ENCODE results near the gene SPIN1.

The SPIN1 gene

GRCh38 chr9:88387552-88388202 lies 567 bp upstream of the SPIN1 start:
- DNase-seq (ENCODE audit: low read depth in 4 of 4, low spot score in 1 of 4), result peak in 2 of 4 experiments; percentile 2 to 6

GRCh38 chr9:88388886-88389605 lies 802 bp downstream of the SPIN1 start:
- DNase-seq (ENCODE audit: low read depth in 4 of 4, low spot score in 1 of 4), result peak in 2 of 4 experiments; percentile 12 to 25

GRCh38 chr9:88390371-88390990 lies 2.2 kb downstream of the SPIN1 start:
- no peak for DNase-seq (ENCODE audit: low read depth in 4 of 4, low spot score in 1 of 4)

- no peak for DNase-seq (ENCODE audit: low read depth in 4 of 4, low spot score in 1 of 4)
Observed at GRCh38 chr9:88391236-88391635, 3.0 kb downstream of the SPIN1 start.

- no peak for DNase-seq (ENCODE audit: low read depth in 4 of 4, low spot score in 1 of 4)
Observed at GRCh38 chr9:88391921-88392320, 3.7 kb downstream of the SPIN1 start.

GRCh38 chr9:88392549-88392948 lies 4.3 kb downstream of the SPIN1 start:
- DNase-seq (ENCODE audit: low read depth in 4 of 4, low spot score in 1 of 4), result no peak

- DNase-seq (ENCODE audit: low read depth in 4 of 4, low spot score in 1 of 4), result no peak
Observed at GRCh38 chr9:88396836-88397577, 8.8 kb downstream of the SPIN1 start.

GRCh38 chr9:88398016-88398415 lies 9.8 kb downstream of the SPIN1 start:
- no peak for DNase-seq (ENCODE audit: low read depth in 4 of 4, low spot score in 1 of 4)

GRCh38 chr9:88399966-88400365 lies 11.7 kb downstream of the SPIN1 start:
- no peak for DNase-seq (ENCODE audit: low read depth in 4 of 4, low spot score in 1 of 4)

- no peak for DNase-seq (ENCODE audit: low read depth in 4 of 4, low spot score in 1 of 4)
Observed at GRCh38 chr9:88403340-88403739, 15.1 kb downstream of the SPIN1 start.

- no peak for DNase-seq (ENCODE audit: low read depth in 4 of 4, low spot score in 1 of 4)
Observed at GRCh38 chr9:88406051-88406450, 17.8 kb downstream of the SPIN1 start.

GRCh38 chr9:88411471-88411870 lies 23.2 kb downstream of the SPIN1 start:
- DNase-seq (ENCODE audit: low read depth in 4 of 4, low spot score in 1 of 4), result no peak

- no peak for DNase-seq (ENCODE audit: low read depth in 4 of 4, low spot score in 1 of 4)
Observed at GRCh38 chr9:88414298-88414697, 26.1 kb downstream of the SPIN1 start.

GRCh38 chr9:88418025-88418424 lies 29.8 kb downstream of the SPIN1 start:
- no peak for DNase-seq (ENCODE audit: low read depth in 4 of 4, low spot score in 1 of 4)

- peak in 1 of 4 experiments; percentile 5 for DNase-seq (ENCODE audit: low read depth in 4 of 4, low spot score in 1 of 4)
Observed at GRCh38 chr9:88418715-88419540, 30.7 kb downstream of the SPIN1 start.

- no peak for DNase-seq (ENCODE audit: low read depth in 4 of 4, low spot score in 1 of 4)
Observed at GRCh38 chr9:88420227-88420626, 32.0 kb downstream of the SPIN1 start.

GRCh38 chr9:88421348-88421747 lies 33.1 kb downstream of the SPIN1 start:
- DNase-seq (ENCODE audit: low read depth in 4 of 4, low spot score in 1 of 4), result no peak

GRCh38 chr9:88425538-88425950 lies 37.3 kb downstream of the SPIN1 start:
- DNase-seq (ENCODE audit: low read depth in 4 of 4, low spot score in 1 of 4), result no peak

- DNase-seq (ENCODE audit: low read depth in 4 of 4, low spot score in 1 of 4), result no peak
Observed at GRCh38 chr9:88426651-88427050, 38.4 kb downstream of the SPIN1 start.

GRCh38 chr9:88429595-88430430 lies 41.6 kb downstream of the SPIN1 start:
- no peak for DNase-seq (ENCODE audit: low read depth in 4 of 4, low spot score in 1 of 4)
